ENCODE data around the gene DCTN4. TPM values are rescaled to one million over a fixed set of nuclear protein-coding genes. Genes with fewer than 3 reads are reported as not detected.
A peak's percentile ranks its signal among the peaks of the same experiment; 100 is the strongest.

DCTN4 gene
- total and polyA plus RNA-seq, 9 of the 15 experiments (the other 6 are each of a cell fraction or from before 2014, with no cell fraction given), result 20.4 to 64.9 (median 49.9) TPM

GRCh38 chr5:150758531-150759333, at the start of gene DCTN4 (continued):
- 0 out of 2 replicates have a peak, but pooled peaks have one; percentile 9 for TF ChIP-seq FOXP4 (CRISPR knock-in tag; IDR thresholded peaks at IDR 0.05; ENCODE audit: borderline replicate concordance)
- peak; percentile 100 for TF ChIP-seq ZNF740 (CRISPR knock-in tag; IDR thresholded peaks at IDR 0.05)
- peak in 1 of 2 experiments; percentile 98; a peak in 2 of 4 replicates for TF ChIP-seq ZNF740 (tag; IDR thresholded peaks at IDR 0.05)
- no peak for TF ChIP-seq ZNF124 (CRISPR knock-in tag; IDR thresholded peaks at IDR 0.05)
- TF ChIP-seq CTCFL (IDR thresholded peaks at IDR 0.05; ENCODE audit: borderline replicate concordance, insufficient read depth, low read depth, low read length, poor library complexity, severe bottlenecking), result peak; percentile 51
- TF ChIP-seq ZNF184 (CRISPR knock-in tag; IDR thresholded peaks at IDR 0.05), result no peak
- no peak for TF ChIP-seq MTA2 (IDR thresholded peaks at IDR 0.05; ENCODE audit: low read depth)
- TF ChIP-seq RBM34 (IDR thresholded peaks at IDR 0.05; ENCODE audit: borderline replicate concordance, insufficient read depth, low read length), result no peak
- TF ChIP-seq MNT (conservative IDR thresholded peaks at IDR 0.05), result peak; percentile 82 to 85
- peak; percentile 54; the same call in 1 of the 2 replicates for TF ChIP-seq HDAC8 (tag; IDR thresholded peaks at IDR 0.05)
- peak; percentile 72 for TF ChIP-seq FOSL1 (tag; conservative IDR thresholded peaks at IDR 0.05)
- TF ChIP-seq FOXK1 (CRISPR knock-in tag; IDR thresholded peaks at IDR 0.05; ENCODE audit: borderline replicate concordance), result 0 out of 2 replicates have a peak, but pooled peaks have one; percentile 76
- TF ChIP-seq SFPQ (IDR thresholded peaks at IDR 0.05; ENCODE audit: low read depth, low read length), result no peak
- no peak for TF ChIP-seq ZNF347 (CRISPR knock-in tag; IDR thresholded peaks at IDR 0.05; ENCODE audit: low read depth)
- TF ChIP-seq KLF10 (CRISPR knock-in tag; IDR thresholded peaks at IDR 0.05), result no peak
- no peak for TF ChIP-seq ARHGAP35 (IDR thresholded peaks at IDR 0.05; ENCODE audit: partially characterized antibody)
- TF ChIP-seq RBM15 (IDR thresholded peaks at IDR 0.05; ENCODE audit: insufficient read depth, low read length), result no peak
